Activated CD4-positive, alpha-beta T cell treated with anti-CD3 and anti-CD28 coated beads for 36 hours (primary cell): ENCODE data around the gene TMEM63A. TPM values are rescaled to one million over a fixed set of nuclear protein-coding genes. Genes with fewer than 3 reads are reported as not detected.
"Not testable (repeated sequence)": the region's sequence is repeated elsewhere in the genome, so short reads cannot be mapped to it uniquely, and the experiment has no call there.

Source experiments
- ATAC-seq: fragments of 200-7000 bp; cut with Tn5 transposase; one replicate; pipeline ENCODE4 v1.10.0; 2021; ENCODE audit warnings: mild to moderate bottlenecking, moderate library complexity
- CTCF ChIA-PET: fragments of 350-600 bp; sonication (Branson Sonifier 250); formaldehyde crosslinking; loops from one replicate; lab custom pipeline; 2021; ENCODE audit warnings: antibody characterized with exemption; lab: Charles Lee
- POLR2A ChIA-PET: fragments of 350-600 bp; sonication (Branson Sonifier 250); formaldehyde crosslinking; loops from one replicate; lab custom pipeline; 2021; ENCODE audit warnings: antibody characterized with exemption, inconsistent platforms; lab: Charles Lee
- DNase-seq: peaks from one replicate; pipeline ENCODE4 v3.0.0-alpha.2; 2020
- H3K27ac Mint-ChIP-seq: one replicate; pipeline ENCODE4 v1.8.0; 2021; ENCODE audit warnings: mixed read lengths
- H3K27me3 Mint-ChIP-seq: one replicate; pipeline ENCODE4 v1.8.0; 2021; ENCODE audit warnings: mixed read lengths
- H3K36me3 Mint-ChIP-seq: one replicate; pipeline ENCODE4 v1.8.0; 2021; ENCODE audit warnings: low read depth, mixed read lengths
- H3K4me1 Mint-ChIP-seq: one replicate; pipeline ENCODE4 v1.8.0; 2021; ENCODE audit warnings: mixed read lengths
- H3K4me3 Mint-ChIP-seq: one replicate; pipeline ENCODE4 v1.8.0; 2021; ENCODE audit warnings: mild to moderate bottlenecking, moderate library complexity, mixed read lengths
- H3K9me3 Mint-ChIP-seq: one replicate; pipeline ENCODE4 v1.8.0; 2021; ENCODE audit warnings: low read depth, mixed read lengths
- intact Hi-C, 2 experiments: fragments of 100-400 bp; cut with DNase I in 1 of 2; cut with micrococcal nuclease in 1 of 2; formaldehyde crosslinking; loops; one replicate each; pipeline versions ENCODE4 v1.14.2 to v1.15.1; 2022 to 2024; cut with DNase I, micrococcal nuclease
- total RNA-seq, 2 experiments: library from RNA; stranded (reverse); gene quantifications; one replicate each; pipeline ENCODE4 v1.2.3, GENCODE V29; 2021

The TMEM63A gene
- total RNA-seq, 2 experiments from 2014 or later, result 47.3 to 48.0 TPM

DNA sequence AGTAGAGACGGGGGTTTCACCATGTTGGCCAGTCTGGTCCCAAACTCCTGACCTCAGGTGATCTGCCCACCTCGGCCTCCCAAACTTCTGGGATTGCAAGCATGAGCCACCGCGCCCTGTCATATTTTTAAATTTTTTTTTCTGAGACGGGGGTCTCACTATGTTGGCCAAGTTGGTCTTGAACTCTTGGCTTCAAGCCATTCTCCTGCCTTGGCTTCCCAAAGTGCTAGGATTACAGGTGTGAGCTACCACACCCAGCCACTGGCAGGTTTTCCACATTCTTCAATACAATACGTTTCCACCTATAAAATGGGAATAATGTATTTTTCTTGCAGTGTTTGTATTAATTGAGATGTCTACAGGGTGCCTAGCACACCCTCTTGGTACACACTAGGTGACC is 10.1 kb upstream of the TMEM63A start:
- Mint-ChIP-seq H3K36me3 (no peaks in the 10 kb centered on the region), H3K27ac (no peak overlapping the region), H3K4me3 (no peak overlapping the region), H3K27me3 (no peaks in the 10 kb centered on the region), H3K9me3 (no peaks in the 10 kb centered on the region), H3K4me1 (peaks cover 22% of the 10 kb centered on the region)
- DNase-seq, result no peak
- ChIA-PET CTCF (interaction anchor here (0.6 to 1.1 kb wide), 3 partner anchors 14 to 57 kb away, joined by 3 to 4 read pairs (median 4); no protein-coding TSS in a partner anchor), POLR2A (no interaction called here)
- intact Hi-C loops, result no loop called here
- no peak for ATAC-seq

DNA sequence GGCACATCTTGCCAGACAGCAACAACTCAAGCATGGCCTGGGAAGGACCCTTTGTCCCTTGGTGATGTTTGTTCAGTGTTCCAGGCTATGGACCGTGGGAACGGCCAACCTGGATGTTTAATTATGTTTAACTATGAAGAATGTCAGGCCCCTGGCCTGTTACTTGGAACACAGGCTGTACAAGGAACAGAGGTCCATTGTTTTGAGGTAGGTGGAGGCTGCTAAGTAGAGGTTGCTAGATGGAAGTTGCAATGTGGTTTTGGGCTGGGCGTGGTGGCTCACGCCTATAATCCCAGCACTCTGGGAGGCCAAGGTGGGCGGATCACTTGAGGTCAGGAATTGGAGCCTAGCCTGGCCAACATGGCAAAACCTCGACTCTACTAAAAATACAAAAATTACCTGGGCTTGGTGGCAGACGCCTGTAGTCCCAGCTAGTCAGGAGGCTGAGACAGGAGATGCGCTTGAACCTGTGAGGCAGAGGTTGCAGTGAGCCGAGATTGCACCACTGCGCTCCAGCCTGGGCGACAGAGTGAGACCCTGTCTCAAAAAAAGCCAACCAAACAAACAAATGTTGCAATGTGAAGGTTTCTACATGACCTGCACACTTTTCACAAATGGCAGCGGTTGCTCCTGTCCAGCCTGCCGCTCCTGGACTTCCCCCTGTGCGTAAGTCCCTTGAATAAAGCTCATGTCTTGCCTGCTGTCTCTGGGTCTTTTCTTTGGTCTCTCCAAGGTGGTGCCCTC is 9.2 kb upstream of the TMEM63A start:
- H3K27me3 Mint-ChIP-seq, result no peaks in the 10 kb centered on the region
- H3K36me3 Mint-ChIP-seq, result no peaks in the 10 kb centered on the region
- CTCF ChIA-PET, result interaction anchor here (0.9 to 1.1 kb wide), 2 partner anchors 13 to 14 kb away, joined by 4 read pairs; no protein-coding TSS in a partner anchor
- H3K27ac Mint-ChIP-seq, result no peak overlapping the region
- H3K4me3 Mint-ChIP-seq, result no peak overlapping the region
- H3K9me3 Mint-ChIP-seq, result no peaks in the 10 kb centered on the region
- peaks cover 13% of the 10 kb centered on the region for H3K4me1 Mint-ChIP-seq
- intact Hi-C loops, result no loop called here
- POLR2A ChIA-PET, result interaction anchor here (1.1 kb wide), 1 partner anchor 9 kb away, joined by 3 read pairs; the partner anchor contains the start of gene TMEM63A
- DNase-seq (no peak), ATAC-seq (no peak)

DNA sequence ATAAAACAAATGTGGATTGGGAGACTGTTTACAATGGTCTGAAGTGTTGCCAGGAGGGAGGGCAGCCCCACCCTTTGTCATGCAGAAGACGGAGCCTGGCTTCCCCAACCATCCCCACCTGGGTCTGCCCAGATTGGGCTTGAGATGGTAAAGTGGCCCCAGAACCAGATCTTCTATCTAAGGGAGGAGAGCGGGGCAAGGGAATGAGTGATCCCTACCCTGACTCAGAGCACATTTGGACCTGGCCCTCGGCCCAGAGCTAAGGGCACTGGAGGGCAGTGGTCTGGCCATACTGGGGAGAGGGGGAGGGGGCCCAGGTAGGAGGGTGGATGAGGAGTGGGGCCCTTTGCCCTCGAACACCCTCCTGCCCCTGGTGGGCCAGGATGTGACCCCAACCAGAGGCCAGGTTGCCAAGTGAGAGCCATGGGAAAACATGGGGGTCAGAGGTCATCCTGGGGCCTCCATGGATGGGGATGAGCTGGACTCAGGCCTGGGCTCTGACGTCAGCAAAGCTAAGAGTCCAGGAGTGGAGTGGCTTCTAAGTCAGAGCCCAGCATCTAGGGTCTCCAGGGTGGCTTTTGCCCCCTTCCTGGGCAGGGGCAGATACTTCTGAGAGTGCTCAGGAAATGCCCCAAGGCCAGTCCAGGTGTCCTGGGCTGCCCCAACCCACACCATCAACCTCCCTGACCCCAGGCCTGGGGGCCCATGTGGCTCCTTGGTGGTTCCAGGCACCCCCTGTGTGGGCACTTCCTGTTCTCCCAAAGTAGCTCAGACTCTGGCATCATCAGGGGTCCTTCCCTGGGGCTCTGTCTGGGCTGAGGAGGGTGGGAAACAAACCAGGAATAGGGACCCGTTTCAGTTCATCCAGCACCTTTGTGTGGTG is 8.4 kb upstream of the TMEM63A start:
- Mint-ChIP-seq H3K36me3 (no peaks in the 10 kb centered on the region), H3K4me3 (no peak overlapping the region), H3K4me1 (peaks cover 8% of the 10 kb centered on the region), H3K27me3 (no peaks in the 10 kb centered on the region), H3K27ac (no peak overlapping the region), H3K9me3 (no peaks in the 10 kb centered on the region)
- DNase-seq (no peak), ATAC-seq (no peak)
- CTCF ChIA-PET, result interaction anchor here (1.8 kb wide), 1 partner anchor 9 kb away, joined by 6 read pairs; no protein-coding TSS in a partner anchor
- POLR2A ChIA-PET, result interaction anchor here (1.1 kb wide), 1 partner anchor 8 kb away, joined by 3 read pairs; the partner anchor contains the start of gene TMEM63A
- intact Hi-C loops, result no loop called here

DNA sequence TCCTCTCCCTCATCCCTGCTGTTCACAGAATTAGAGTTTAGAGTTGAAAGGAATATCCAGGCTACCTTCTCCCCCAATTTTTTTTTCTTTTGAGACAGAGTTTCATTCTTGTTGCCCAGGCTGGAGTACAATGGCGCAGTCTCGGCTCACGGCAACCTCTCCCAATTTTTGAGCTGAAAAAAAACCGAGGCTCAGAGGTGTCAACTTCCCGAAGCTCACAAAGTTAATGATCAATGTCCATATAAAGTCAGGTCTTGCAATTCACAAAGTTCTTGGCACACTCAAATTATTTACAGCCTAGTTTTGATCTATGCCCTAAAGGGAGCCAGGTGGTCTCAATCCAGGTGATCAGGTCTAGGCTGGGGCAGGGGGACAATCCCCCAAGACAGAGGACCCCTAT is 7.6 kb upstream of the TMEM63A start:
- no peak overlapping the region for H3K4me3 Mint-ChIP-seq
- H3K27me3 Mint-ChIP-seq, result no peaks in the 10 kb centered on the region
- intact Hi-C loops, result no loop called here
- no peaks in the 10 kb centered on the region for H3K36me3 Mint-ChIP-seq
- DNase-seq, result no peak
- no peaks in the 10 kb centered on the region for H3K9me3 Mint-ChIP-seq
- ChIA-PET CTCF (interaction anchor here (0.5 to 1.8 kb wide), 2 partner anchors 9 to 17 kb away, joined by 3 to 6 read pairs; no protein-coding TSS in a partner anchor), POLR2A (interaction anchor here (0.5 kb wide), 1 partner anchor 816 kb away, joined by 7 read pairs; no protein-coding TSS in a partner anchor)
- ATAC-seq, result no peak
- no peak overlapping the region for H3K27ac Mint-ChIP-seq
- H3K4me1 Mint-ChIP-seq, result peaks cover 8% of the 10 kb centered on the region

DNA sequence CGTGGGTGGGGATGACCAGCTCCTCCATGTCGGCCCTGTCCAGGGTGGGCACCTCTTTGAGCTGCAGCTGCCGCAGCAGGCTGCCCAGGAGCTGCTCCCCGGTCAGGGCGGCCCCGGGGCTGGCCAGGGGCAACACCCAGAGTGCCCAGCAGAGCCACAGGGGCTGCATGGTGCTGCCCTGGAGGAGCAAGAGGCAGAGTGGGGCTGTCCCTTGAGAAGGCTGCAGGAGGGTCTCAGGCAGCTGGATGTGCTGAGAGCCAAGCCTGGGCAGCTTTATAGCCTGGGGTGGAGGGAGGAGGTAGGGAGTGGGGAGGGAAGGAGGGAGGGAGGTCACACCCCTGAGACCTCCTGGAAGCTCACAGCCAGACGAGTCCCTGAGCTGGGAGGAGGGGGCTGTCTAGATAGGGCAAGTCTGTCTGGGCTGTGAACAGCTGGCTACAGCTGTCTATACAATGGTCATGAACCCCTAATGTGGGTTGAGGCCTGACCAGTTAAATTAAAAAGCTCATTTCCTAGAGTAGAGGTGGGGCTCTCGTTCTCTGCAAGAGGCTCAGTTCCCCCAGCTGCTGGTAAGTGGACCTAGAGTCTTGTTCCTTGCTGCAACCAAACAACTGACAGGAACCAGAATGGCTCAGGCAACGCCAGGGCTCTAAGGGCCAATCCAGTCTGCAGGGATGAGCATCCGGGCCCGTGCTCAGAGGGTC is 6.9 kb upstream of the TMEM63A start, which contains the start of gene LEFTY1:
Gene LEFTY1, minus strand, starts transcription at position 249 of the 704 bp plus-strand sequence. Its CDS starts 80 bp downstream, at position 169.
- CTCF ChIA-PET, result interaction anchor here (0.5 to 1.8 kb wide), 3 partner anchors 8 to 73 kb away, joined by 3 to 6 read pairs (median 3); no protein-coding TSS in a partner anchor

DNA sequence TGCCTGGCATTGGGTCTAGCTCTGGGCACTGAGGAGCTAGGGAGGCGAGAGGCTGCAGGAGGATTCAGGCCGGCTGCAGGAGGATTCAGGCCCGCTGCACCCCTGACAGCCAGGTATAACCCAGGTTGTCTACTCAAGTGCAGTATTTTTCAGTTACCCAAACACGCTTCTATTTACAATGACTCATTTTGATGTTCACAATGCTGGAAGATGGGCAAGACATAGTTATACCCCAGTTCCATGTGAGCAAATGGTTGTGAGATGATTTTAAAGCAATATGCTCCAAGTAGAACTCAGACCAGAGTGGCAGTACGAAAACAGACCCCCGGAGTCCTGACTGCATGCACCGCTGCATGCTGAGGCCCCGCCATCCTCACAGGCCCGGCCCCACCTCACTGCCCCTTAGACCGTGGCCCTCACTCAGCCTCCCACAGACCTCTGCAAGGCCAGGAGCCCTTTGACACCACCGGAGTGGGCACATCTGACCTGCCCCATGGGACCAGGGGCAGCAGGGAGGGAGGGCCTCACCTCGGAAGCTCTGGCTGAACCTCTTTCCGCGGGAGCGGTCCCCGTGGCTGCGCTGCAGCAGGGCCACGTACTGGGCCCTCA is 6.2 kb upstream of the TMEM63A start:
- Mint-ChIP-seq H3K9me3 (no peaks in the 10 kb centered on the region), H3K27me3 (no peaks in the 10 kb centered on the region), H3K4me3 (no peak overlapping the region), H3K36me3 (no peaks in the 10 kb centered on the region), H3K27ac (no peak overlapping the region), H3K4me1 (peaks cover 9% of the 10 kb centered on the region)
- DNase-seq, result no peak
- POLR2A ChIA-PET, result no interaction called here
- ATAC-seq, result no peak
- intact Hi-C loops, result no loop called here
- CTCF ChIA-PET, result interaction anchor here (0.9 to 1.8 kb wide), 2 partner anchors 7 to 73 kb away, joined by 3 to 6 read pairs; no protein-coding TSS in a partner anchor

More for the DNA sequence above, 6.9 kb upstream of the TMEM63A start, which contains the start of gene LEFTY1:
- intact Hi-C loops, result no loop called here
- no peaks in the 10 kb centered on the region for H3K27me3 Mint-ChIP-seq
- H3K4me1 Mint-ChIP-seq, result peaks cover 6% of the 10 kb centered on the region
- no peak within 1 kb of the TSS for H3K27ac Mint-ChIP-seq
- DNase-seq (no peak), ATAC-seq (no peak)
- H3K36me3 Mint-ChIP-seq, result no peaks in the 10 kb centered on the region
- H3K4me3 Mint-ChIP-seq, result no peak within 1 kb of the TSS
- H3K9me3 Mint-ChIP-seq, result no peaks in the 10 kb centered on the region
- POLR2A ChIA-PET, result interaction anchor here (0.5 kb wide), 1 partner anchor 817 kb away, joined by 7 read pairs; no protein-coding TSS in a partner anchor

DNA sequence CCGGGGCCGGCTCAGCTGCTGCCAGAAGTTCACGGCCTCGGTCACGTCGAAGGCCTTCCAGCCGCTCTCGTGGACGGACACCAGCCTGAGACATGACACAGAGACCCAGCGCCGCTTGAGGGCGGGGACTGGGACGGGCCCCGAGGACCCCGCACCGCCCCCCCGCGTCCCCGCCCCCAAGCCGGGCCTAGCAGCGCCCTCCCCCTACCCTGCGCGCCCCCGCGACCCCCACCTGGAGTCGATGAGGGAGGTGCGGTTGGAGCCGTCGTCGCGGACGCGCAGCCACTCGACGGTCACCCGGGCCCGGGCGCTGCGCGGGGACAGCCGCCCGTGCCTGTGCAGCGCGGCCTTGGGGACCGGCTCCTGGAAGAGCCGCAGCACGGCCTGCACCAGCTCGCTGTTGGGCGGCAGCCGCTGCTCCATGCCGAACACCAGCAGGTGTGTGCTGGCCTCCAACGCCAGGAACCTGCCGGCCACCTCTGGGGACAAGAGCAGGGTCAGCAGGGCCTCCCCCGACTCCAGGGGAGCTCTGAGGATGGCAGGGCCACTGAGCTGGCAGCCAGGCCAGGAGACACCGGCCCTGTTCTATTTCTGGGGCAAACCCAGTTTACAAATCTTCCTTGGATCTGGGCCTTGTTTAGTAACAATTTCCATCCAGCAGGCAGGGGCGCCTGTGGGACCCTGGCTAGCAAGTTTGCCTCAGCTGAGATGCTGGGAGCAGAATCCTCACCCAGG is 5.5 kb upstream of the TMEM63A start:
- DNase-seq, H3K27ac Mint-ChIP-seq, H3K27me3 Mint-ChIP-seq, intact Hi-C loops, H3K4me3 Mint-ChIP-seq, H3K9me3 Mint-ChIP-seq, H3K36me3 Mint-ChIP-seq, ATAC-seq: not testable (repeated sequence)
- H3K4me1 Mint-ChIP-seq, result peaks cover 12% of the 10 kb centered on the region
- CTCF ChIA-PET, result interaction anchor here (1.2 kb wide), 1 partner anchor 10 kb away, joined by 3 read pairs; no protein-coding TSS in a partner anchor
- POLR2A ChIA-PET, result interaction anchor here (0.5 kb wide), 1 partner anchor 109 kb away, joined by 3 read pairs; no protein-coding TSS in a partner anchor

DNA sequence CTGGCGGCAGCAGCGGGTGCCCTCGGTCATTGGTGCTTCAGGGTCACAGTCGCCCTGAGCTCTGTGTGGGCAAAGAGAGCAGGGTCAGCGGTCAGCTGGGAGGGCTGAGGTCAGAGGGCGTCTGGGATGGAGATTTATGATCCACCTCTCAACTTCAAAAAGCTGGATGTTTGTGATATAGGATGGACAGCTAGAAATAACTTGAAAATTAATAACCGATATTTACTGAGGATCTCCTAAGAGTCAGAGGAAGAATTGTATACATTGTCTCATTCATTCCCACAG is 4.8 kb upstream of the TMEM63A start:
- Mint-ChIP-seq H3K36me3 (no peaks in the 10 kb centered on the region), H3K4me3 (no peak overlapping the region), H3K4me1 (peaks cover 12% of the 10 kb centered on the region), H3K9me3 (no peaks in the 10 kb centered on the region), H3K27ac (no peak overlapping the region), H3K27me3 (no peaks in the 10 kb centered on the region)
- DNase-seq (no peak), ATAC-seq (no peak)
- intact Hi-C loops, result no loop called here
- ChIA-PET CTCF (interaction anchor here (0.8 to 1.2 kb wide), 2 partner anchors 9 to 40 kb away, joined by 3 read pairs; no protein-coding TSS in a partner anchor), POLR2A (no interaction called here)

DNA sequence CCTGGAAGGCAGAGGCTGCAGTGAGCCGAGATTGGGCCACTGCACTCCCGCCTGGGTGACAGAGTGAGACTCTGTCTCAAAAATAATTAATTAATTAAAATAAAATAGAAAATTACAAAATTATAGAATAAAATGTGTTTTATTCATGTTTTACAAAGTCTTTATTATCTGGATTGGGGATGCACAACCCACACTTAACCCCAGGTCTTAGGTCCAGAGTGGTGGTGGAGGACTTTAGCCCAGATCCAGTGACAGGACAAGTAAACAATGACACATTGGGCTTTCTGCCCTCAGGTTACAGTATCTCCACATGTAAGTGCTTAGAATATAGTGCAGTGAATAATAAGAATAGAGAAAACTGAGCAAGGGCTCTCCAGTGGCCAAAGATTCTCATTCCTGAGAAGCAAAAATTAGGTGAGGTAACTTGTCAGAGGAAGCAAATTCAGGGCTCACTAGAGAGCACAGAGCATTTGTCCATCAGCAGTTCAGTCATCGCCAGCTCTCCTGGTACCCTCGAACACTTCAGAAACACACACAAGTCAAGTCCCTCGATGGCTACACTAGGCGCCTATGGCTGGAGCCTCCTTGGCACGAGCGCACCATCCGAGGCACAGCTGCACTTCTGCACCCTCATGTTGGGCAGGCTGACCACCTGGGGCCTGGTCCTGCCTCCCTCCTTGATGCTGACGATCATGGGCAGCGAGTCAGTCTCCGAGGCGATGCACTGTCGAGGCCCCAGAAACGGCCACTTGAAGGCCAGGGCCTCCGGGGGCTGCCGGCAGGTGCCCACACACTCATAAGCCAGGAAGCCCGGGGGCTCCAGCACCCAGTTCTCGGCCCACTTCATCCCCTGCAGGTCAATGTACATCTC is 4.2 kb upstream of the TMEM63A start:
- DNase-seq (no peak), ATAC-seq (no peak)
- Mint-ChIP-seq H3K4me3 (no peak overlapping the region), H3K36me3 (no peaks in the 10 kb centered on the region), H3K9me3 (no peaks in the 10 kb centered on the region), H3K4me1 (peaks cover 12% of the 10 kb centered on the region), H3K27ac (no peak overlapping the region), H3K27me3 (no peaks in the 10 kb centered on the region)
- ChIA-PET POLR2A (interaction anchor here (0.5 kb wide), 1 partner anchor 107 kb away, joined by 5 read pairs; no protein-coding TSS in a partner anchor), CTCF (interaction anchor here (0.8 to 1.5 kb wide), 4 partner anchors 9 to 40 kb away, joined by 3 to 9 read pairs (median 3); no protein-coding TSS in a partner anchor)
- intact Hi-C loops, result no loop called here
